ENCODE measurements around the gene CCDC177.

Gene CCDC177

DNA sequence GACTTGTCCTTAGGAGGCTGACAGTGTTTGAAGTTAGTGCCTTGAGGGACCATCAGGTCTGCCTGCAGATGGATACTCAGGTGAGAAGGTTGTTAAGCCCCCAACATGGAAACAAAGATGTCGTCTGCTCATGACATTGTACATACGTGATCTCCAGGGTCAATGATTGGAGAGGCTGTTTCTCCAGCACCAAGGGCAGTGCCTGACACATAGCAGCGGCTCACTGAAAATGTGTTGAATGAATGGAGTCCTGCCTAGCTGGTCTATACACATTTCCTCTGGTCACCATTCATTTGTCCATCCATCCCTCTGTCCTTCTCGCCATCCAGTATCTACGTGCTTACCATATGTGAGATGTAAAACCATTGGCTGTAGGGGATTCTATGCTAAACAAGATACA lies 7.1 kb downstream of the CCDC177 start:
- DNase-seq (ENCODE audit: low read depth in 2 of 2), result no peak

DNA sequence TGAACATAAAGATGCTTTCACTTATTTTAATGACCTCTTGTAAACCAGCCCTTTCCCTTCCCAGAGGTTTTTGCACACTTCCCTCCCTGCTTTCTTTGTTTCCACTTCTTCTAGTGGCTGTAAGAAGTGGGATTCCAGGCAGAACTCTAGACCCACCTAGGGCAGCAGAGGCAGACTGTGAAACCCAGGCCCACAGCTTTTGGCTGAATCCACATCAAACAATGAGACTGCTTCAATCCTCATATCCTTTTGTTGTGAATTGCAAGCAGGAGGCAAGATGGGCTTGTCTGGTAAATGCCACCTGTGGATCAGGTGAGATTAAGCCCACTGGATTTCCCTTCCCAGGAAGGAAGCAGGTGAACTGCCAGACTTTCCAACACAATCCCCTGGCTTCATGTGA lies 12.8 kb downstream of the CCDC177 start:
- DNase-seq (ENCODE audit: low read depth in 2 of 2), result no peak

DNA sequence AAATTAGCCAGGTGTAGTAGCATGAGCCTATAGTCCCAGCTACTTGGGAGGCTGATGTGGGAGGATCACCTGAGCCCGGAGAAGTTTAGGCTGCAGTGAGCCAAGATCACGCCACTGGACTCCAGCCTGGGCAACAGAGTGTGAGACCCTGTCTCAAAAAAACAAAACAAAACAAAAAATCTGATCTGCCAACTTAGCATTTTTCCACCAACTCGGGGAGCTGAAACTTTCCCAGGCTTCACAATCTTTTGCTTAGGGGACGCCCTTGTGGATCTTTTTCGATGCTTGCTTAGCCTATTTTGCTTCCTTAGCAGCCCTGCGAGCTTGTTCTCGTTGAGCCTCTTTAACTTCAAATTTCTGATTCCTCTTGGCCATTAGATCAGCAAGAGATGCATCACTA lies 13.8 kb downstream of the CCDC177 start:
- no peak for DNase-seq (ENCODE audit: low read depth in 2 of 2)

DNA sequence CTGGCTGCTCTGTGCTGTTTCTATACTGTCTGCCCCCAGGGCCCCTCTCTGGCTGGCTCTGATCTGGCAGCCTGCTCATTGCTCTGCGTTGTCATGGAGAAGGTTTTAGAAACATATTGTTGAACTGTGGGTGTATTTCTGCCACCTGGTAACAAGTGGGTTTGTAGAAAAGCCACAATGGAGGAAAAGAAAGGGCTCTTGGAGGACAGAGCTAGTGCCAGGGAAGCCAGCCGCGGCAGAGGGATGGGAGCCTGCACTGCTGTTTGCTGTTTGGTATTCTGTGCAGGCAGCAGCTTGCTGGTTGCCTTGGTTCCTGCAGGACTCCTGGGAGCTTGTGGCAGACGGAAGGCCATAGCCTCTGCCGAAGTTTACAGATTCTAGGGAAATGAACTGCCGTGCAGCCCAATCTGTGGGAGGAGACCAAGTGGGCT lies 15.1 kb downstream of the CCDC177 start:
- DNase-seq (ENCODE audit: low read depth in 2 of 2), result no peak

DNA sequence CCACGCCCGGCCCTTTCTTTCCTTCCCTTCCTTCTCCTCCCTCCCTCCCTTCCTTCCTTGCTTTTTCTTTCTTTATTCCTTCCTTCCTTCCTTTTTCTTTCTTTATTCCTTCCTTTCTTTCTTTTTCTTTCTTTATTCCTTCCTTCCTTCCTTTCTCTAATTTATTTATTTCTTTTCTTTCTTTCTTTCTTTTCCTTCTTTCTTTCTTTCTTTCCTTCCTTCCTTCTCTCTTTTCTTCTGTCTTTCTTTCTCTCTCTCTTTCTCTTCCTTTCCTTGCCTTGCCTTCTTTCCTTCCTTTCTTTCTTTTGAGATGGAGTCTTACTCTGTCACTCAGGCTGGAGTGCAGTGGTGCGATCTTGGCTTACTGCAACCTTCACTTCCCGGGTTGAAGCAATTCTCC lies 15.9 kb downstream of the CCDC177 start:
- no peak for DNase-seq (ENCODE audit: low read depth in 2 of 2)

DNA sequence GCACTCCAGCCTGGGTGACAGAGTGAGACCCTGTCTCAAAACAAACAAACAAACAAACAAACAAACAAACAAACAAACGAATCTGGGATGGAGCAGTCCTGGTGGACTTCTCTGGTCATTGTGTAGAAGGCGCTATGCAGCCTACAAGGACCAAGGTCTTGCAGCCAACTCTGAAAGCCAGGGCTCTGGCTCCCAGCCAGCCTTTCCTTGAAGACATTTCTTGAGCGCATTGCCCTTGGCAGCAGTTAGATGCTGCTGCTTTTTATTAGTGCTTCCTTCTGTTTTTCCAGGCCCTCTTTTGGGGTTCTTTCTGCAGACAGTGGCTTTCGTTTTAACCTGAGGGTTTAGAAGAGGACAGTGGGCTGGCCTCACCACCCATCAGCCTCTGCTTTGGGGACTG lies 20.2 kb downstream of the CCDC177 start:
- DNase-seq (ENCODE audit: low read depth in 2 of 2), result no peak

DNA sequence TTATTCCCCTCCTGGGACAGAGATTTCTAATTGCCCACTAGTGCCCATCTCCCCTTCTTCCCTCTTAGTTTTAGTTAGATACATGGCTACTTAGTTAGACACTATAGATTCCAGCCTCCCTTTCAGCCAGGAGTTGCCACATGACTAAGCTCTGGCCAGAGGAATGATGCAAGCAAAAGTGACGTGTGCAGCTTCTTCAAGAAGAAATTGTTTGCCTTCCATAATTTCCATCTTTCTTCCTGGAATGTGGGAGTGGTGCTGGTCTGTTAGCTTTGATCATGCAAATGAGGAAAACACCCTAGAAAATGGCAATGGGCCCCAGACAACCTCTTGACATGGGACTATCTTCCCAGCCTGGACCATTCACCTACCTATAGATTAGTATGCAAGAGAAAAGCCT lies 21.4 kb downstream of the CCDC177 start:
- DNase-seq (ENCODE audit: low read depth in 2 of 2), result no peak

DNA sequence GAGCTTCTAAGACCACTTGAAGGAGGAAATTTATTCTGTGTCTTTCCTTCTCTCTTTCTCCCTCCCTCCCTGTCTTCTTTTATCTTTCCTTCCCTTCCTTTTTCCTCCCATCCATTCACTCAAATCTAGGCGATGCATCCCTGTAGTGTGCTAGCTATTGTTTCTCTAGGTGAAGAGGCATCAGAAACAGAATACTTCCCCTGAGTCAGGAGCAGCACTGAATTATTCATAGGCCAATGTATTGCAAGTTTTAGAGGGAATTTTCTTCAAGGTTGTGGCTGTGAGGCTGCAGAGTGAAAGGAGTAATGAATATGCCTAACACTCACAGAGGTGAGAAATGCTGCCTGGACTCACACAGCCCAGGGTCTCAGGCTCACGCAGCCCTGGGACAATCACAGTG lies 23.2 kb downstream of the CCDC177 start:
- no peak for DNase-seq (ENCODE audit: low read depth in 2 of 2)

DNA sequence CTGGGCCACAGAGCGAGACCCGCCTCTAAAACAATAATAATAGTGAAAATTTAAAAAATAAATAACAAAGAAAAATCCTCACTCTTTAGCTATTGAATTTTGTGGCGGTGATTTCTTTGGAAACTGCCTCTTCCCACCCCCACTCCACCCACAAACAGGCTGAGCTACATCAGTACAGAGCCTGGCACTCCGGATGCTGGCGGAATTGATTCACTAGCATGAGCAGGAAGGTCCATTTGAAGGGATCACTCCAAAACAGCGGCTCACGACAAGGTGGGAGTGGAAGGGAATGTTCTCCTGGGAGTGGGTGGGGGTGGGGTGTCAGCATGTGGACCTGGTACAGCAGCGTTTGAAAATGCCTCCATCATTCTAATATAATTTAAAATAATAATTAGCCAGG lies 26.1 kb downstream of the CCDC177 start:
- no peak for DNase-seq (ENCODE audit: low read depth in 2 of 2)

DNA sequence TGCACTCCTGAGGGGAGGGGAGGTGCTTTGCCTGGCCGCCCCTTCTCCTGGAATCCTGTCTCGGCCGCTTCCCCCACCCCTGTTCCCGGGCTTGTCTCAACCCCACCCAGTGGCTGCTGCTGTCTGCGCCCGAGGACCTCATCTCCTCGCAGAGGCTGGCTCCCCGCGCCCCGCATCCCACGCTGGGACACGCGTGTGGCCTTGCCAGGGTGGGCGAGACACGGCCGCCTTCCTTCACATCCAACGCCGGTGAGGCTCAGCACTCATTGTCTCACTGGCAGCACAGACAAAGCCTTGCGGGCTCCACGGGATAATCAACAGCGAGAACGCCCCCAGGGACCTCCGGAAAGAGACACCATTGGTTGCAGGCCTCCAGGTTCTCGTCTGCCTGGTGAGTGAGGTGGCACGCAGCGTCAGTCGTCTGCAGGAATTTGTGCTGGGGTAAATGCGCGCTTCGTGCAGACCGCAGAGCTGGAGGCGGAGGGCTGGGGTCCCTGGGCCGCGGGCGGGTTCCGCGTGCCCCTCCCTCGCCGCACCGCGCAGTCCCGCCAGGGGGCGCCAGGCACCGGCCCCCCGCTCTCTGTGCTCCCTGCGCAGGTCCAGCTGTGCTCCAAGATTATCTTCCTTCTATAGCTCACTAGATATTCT lies 26.8 kb downstream of the CCDC177 start:
- no peak for DNase-seq (ENCODE audit: low read depth in 2 of 2)

DNA sequence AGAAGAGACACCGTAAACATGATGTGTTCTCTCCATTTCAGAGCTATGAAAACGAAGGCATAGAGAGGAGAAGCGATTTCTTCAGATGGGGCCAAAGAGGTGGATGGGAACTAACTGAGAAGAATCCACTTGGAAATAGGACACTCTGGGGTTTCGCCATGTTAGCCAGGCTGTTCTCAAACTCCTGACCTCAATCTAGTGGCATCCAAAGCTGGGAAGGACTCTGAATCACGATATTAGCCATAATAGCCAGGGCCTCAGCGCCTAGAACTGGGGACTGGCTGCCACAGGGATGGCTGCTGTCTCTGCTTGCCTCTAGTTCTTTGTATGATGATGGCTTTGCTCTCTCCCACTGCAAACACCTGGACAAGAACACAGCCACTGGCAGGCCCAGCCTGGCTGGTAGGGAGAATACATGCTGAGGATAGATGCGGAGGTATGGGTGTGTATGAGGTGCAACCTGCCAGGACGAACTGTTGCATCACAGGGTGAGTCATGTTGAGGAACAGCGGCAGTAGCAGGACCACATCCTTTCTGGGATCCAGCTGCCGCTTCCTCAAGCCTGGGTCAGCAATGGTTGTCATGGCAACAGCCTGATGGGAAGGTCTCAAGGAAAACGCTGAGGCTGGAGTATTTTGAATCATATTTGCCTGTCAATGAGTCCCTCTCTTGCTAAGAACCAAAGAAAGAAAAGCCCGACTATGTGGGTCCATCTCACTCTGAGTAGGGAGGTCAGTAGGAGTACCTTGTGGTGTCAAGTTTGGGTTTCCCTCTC lies 31.1 kb downstream of the CCDC177 start:
- DNase-seq (ENCODE audit: low read depth in 2 of 2), result peak in 1 of 2 experiments; percentile 10

DNA sequence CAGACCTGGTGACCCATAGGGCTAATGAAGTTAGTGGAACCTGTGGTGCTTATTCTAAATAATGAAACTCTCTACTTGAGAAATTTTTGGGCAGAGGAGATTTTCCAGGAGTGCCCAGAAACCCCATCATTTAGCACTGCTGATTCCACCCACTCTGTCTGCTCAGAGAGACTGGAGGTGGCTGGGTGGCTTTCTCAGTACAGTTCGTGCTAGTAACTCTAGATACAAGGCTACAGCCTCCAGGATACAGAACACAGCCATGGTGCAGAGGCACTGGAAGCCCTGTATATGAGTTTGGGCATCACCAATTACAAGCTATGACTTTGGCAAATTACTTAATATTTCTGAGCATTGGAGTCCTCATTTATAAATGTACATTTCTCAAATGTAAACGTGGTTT lies 32.4 kb downstream of the CCDC177 start:
- DNase-seq (ENCODE audit: low read depth in 2 of 2), result no peak

DNA sequence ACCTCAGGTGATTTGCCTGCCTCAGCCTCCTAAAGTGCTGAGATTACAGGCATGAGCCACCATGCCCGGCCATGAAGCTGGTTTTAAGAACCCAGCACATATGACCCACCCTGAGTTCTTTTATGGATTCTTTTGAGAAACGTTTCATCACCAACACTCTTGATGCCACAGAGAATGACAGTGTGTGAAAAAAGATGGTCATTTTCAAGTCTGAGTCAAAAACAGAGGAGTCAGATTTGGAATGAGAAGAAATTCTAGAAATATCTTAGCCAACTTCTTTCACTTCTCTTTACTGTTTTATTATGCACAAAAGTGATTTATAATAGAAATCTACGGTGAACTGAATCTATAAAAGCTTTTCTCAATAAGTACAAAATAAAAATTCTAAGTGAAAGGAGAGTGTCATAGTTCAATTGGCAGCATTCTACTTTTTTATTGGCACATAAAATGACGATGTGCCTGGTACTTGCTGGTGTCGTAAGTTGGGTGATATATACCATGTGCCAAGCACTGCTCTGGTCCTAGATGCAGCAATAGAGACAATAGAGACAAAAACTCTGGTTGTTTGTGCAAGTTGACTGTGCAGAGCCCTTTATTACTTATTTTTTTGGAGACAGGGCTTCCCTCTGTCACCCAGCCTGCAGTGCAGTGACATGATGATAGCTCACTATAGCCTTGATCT lies 33.9 kb downstream of the CCDC177 start:
- no peak for DNase-seq (ENCODE audit: low read depth in 2 of 2)

DNA sequence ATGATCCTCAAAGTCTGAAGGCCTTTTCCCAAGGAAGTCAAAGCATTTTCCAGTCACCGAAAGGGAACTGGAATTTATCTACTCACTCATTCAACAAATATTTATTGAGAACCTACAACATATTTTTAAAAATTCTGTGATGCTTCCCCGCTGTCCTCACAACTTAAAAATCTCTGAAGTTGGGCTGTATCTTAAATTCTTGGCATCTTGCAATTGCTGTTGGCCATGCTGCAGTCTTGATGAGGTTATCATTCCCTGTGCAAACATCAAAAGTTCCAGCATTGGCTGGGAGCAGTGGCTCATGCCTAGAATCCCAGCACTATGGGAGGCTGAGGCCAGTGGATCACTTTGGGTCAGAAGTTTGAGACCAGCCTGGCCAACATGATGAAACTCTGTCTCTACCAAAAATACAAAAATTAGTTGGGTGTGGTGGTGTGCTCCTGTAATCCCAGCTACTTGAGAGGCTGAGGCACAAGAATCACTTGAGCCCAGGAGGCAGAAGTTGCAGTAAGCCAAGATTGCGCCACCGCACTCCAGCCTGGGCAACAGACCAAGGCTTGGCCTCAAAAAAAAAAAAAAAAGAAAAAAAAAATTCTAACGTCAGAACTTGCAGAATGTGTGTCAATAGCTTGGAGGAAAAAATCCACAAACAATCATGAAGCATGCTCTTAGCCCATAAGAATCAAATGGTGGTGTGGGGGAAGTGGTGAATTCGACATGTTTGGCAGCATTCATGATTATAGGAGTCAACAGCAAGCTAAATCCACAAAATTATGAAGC lies 34.9 kb downstream of the CCDC177 start:
- no peak for DNase-seq (ENCODE audit: low read depth in 2 of 2)

DNA sequence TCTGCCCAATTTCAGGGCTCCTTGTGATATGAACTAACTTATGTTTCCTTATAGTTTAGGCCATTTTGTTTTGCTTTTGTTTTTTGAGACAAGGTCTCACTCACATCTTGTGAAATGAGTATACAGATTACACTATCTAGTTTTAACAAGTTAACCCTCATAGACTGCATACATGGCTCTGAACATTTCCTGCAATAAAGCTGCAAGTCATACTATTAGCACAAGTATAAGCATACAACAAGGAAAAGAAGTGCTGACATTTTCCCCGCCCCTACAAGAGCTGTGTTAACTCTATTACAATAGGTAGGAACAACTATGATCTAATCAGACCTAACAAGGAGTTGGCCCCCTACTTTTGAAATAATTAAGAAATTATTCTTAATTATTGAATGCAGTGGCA lies 35.9 kb downstream of the CCDC177 start:
- DNase-seq (ENCODE audit: low read depth in 2 of 2), result no peak

DNA sequence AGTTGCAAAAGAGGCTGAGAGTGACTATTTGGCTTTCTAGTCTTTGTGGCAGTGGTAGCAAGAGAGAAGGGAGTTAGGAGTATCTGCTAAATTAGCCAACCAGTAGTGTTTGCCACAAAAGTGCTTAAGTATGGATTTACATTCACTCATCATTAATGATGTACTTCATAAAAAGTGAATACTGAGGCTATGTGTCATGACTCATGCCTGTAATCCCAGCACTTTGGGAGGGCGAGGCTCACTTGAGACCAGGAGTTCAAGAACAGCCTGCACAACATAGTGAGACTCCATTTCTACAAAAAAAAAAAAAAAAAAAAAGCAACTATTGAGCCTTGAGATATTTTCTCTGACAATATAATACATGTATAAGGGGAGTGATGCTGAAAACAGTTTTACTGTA lies 36.8 kb downstream of the CCDC177 start:
- DNase-seq (ENCODE audit: low read depth in 2 of 2), result no peak

DNA sequence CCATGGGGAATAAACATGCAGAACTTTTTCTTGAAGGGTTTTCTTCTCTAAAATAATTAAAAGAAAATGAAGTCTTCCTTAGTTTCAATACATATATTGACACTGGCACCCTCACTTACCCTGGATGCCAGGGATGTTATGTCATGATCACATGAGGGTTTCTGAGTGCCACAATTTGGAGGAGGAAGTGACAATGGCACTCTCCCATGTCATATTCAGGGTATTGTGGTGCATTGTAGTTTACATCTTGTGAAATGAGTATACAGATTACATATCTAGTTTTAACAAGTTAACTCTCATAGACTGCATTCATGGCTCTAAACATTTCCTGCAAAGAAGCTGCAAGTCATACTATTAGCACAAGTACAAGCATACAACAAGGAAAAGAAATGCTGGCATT lies 37.7 kb downstream of the CCDC177 start:
- no peak for DNase-seq (ENCODE audit: low read depth in 2 of 2)

DNA sequence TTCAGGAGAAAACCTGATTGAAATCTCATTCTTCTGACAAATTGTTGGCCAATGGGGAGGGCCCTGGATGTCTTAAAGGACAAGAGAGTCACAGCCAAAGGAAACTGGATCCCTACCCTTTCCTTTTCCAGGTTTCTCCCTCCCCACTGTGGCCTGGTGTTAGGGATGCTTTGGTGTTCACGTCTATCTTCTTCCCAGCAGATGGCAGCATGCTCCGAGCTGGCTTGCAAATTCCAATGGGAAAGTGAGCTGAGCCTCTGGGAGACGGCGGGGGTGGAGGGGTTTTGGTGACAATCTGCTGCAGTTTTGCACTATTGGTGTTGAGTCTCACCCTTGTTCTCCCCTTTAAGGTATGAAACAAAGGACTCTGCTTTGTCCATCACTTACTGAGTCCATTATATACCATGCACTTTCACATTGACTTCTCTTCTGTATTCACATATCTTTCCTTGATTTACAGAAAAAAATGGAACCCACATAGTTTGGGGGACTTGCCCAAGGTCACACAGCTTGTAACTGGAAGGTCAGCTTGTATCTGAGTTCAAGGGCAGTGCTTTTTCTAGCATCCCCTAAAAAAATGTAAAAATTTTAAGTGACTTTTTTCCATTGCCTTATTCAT lies 39.3 kb downstream of the CCDC177 start:
- no peak for DNase-seq (ENCODE audit: low read depth in 2 of 2)

DNA sequence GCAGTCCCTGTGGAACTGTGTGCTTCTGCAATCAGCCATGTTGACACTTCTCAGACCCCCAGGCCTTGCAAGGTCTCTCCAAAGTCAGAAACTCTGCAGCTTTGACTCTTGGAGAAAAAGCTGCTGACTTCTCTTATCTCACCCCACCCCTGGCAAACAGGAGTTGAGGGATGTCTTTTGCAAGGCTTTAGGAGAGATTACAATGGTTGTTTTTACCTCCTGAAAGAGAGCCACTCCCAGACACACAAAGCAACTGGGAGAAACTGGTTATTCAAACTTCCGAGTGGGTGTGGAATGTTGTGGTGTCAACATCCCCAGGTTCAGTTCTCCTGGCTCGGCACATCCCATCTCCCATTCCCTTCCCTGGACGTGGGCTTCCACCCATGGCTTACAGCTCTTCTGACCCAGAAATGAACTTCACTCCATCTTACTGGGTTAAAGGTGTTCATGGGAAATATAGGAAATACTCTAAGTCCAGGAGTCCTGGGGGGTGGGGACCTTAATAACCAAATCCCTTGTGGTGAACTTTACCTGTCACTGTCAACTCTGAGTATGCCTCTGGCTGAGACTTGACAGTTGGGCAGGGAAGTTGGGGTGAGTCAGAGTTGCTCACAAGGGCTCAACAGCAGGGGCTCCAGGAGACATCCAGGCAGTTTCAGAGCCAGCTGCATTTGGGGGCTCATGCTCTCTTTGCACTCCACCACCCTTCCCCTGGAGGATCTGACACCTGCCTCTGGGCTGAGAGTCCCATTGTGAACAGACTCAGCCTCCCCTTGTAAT lies 41.9 kb downstream of the CCDC177 start:
- no peak for DNase-seq (ENCODE audit: low read depth in 2 of 2)

DNA sequence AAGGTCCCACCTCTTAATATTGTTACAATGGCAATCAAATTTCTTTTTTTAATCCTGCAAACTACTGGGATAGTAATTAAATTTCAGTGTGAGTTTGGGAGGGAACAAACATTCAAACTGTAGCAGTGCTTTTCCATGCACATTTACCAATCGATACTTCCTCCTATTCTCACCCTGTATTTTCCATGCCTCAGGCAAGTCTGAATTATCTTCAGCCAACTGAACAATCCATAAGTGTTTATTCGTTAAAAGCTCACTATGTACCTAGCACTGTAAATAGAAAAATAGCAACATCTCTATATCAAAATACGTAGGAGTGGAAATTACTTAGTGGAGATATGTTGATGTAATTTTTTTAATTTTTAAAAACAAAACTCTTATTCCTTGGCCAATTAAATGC lies 43.5 kb downstream of the CCDC177 start:
- DNase-seq (ENCODE audit: low read depth in 2 of 2), result no peak

DNA sequence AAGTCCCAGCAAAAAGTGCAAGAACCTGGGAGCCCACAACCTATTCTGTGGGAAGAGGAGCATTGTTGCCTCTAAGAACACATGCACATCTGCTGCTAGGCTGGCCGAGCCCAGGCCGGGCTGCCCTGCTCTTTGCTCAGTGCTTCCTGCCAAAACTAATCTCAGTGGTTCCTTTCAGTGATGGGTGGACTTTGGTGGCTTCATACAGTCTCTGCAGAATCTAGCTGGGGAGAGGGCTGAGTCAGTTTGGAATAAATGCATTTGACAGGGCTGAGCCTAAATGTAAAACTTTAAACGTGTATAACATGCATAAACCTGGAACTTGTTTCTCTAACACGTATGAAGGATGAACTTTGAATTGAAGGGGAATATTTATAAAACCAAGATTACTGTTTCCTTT lies 44.6 kb downstream of the CCDC177 start:
- DNase-seq (ENCODE audit: low read depth in 2 of 2), result no peak
